HepG2 (cell line): Measurements from ENCODE around the gene GRK4. TPM values are rescaled to one million over a fixed set of nuclear protein-coding genes. Genes with fewer than 3 reads are reported as not detected.

Source experiments
- ATAC-seq: fragments of 200-7000 bp; cut with Tn5 transposase; 3 replicates; pipeline ENCODE4 v1.9.1; 2020; ENCODE audit warnings: mild to moderate bottlenecking, moderate library complexity
- BruUV-seq: library from RNA; stranded (reverse); fragments of 400-500 nt; replicated peaks from 2 replicates; lab custom pipeline; 2021; lab: Mats Ljungman, UMichigan
- CTCF ChIA-PET: fragments of 300-600 bp; formaldehyde crosslinking; extraction: SDS; loops from one replicate; lab custom pipeline; 2021; ENCODE audit warnings: low total read pairs, inconsistent platforms, low intra/inter-chr PET ratio; lab: Yijun Ruan, JAX
- POLR2A ChIA-PET: fragments of 350-600 bp; sonication (Branson Sonifier 250); formaldehyde crosslinking; loops from one replicate; lab custom pipeline; 2020; ENCODE audit warnings: antibody characterized with exemption, inconsistent platforms; lab: Yijun Ruan, JAX
- DNase-seq: peaks from one replicate; pipeline ENCODE4 v3.0.0-alpha.2; 2015; ENCODE audit warnings: low spot score
- FAIRE-seq: peaks from 3 replicates; lab custom pipeline; 2011; peaks lifted over from hg19 to GRCh38; lab: Jason Lieb, UNC
- H2AFZ ChIP-seq: one replicate; pipeline ENCODE4 v1.6.1; 2011; ENCODE audit warnings: low read length, inconsistent platforms
- H3K27ac ChIP-seq: fragments of 300-600 bp; 3 replicates; pipeline ENCODE4 v1.8.0; 2011; ENCODE audit warnings: mixed run types, mild to moderate bottlenecking, mixed read lengths, low read length, inconsistent platforms; ENCODE audit not compliant: insufficient read depth; ENCODE audit errors: extremely low read length
- H3K27me3 ChIP-seq, 2 experiments: fragments of 200-600 bp in 1 of 2; 2 replicates in 1 of 2; 3 replicates in 1 of 2; pipeline versions ENCODE4 v1.6.0 to v1.8.0; 2011; ENCODE audit warnings: low read length in 2 of 2, mild to moderate bottlenecking in 2 of 2, moderate library complexity in 2 of 2, inconsistent platforms in 1 of 2; ENCODE audit not compliant: insufficient read depth in 2 of 2, control insufficient read depth in 1 of 2
- H3K36me3 ChIP-seq, 2 experiments: fragments of 200-600 bp in 1 of 2; replicated peaks in 1 of 2; 2 replicates in 1 of 2; 3 replicates in 1 of 2; pipeline versions ENCODE4 v1.5.1 to v1.8.0; 2011; ENCODE audit warnings: low read length in 2 of 2, inconsistent platforms in 1 of 2; ENCODE audit not compliant: insufficient read depth in 2 of 2, control insufficient read depth in 1 of 2
- H3K4me1 ChIP-seq: 2 replicates; pipeline ENCODE4 v1.5.1; 2012; ENCODE audit warnings: low read length, inconsistent platforms; ENCODE audit not compliant: insufficient read depth
- H3K4me2 ChIP-seq: 2 replicates; pipeline ENCODE4 v1.6.0; 2011; ENCODE audit warnings: low read depth, low read length, inconsistent platforms
- H3K4me3 ChIP-seq, 3 experiments: fragments of 200-600 bp in 1 of 3; sonication (generic), shearing (Covaris generic) in 1 of 3; replicated peaks in 1 of 3; 2 replicates each; pipeline ENCODE4 v1.5.1; 2011 to 2016; ENCODE audit warnings: low read length in 3 of 3, inconsistent platforms in 2 of 3, low read depth in 2 of 3, mild to moderate bottlenecking in 2 of 3, control low read depth in 1 of 3, mixed read lengths in 1 of 3; ENCODE audit not compliant: insufficient read depth in 1 of 3
- H3K79me2 ChIP-seq: one replicate; pipeline ENCODE4 v1.6.1; 2011; ENCODE audit warnings: low read length, inconsistent platforms; ENCODE audit not compliant: insufficient read depth
- H3K9ac ChIP-seq: 2 replicates; pipeline ENCODE4 v1.6.0; 2011; ENCODE audit warnings: mild to moderate bottlenecking, low read depth, low read length, inconsistent platforms; ENCODE audit not compliant: insufficient read depth
- H3K9me3 ChIP-seq: 2 replicates; pipeline ENCODE4 v1.5.1; 2012; ENCODE audit warnings: mild to moderate bottlenecking, low read length
- H4K20me1 ChIP-seq: 2 replicates; pipeline ENCODE4 v1.6.0; 2011; ENCODE audit warnings: inconsistent platforms, mild to moderate bottlenecking, low read length, moderate library complexity; ENCODE audit not compliant: insufficient read depth
- HOXA7 ChIP-seq: sonication (generic); formaldehyde crosslinking; IDR thresholded peaks from 2 replicates; pipeline ENCODE4 v1.8.1; 2022; ENCODE audit warnings: mild to moderate bottlenecking, missing genetic modification reagents, moderate library complexity
- KAT2B ChIP-seq: fragments of 150-350 bp; IDR thresholded peaks from 2 replicates; pipeline ENCODE4 v1.6.1; 2014; ENCODE audit warnings: low read depth, low read length, borderline replicate concordance
- NR2F6 ChIP-seq, 2 experiments: IDR thresholded peaks; 2 replicates each; pipeline ENCODE4 v1.6.1; 2016; ENCODE audit warnings: antibody characterized with exemption in 1 of 2, mild to moderate bottlenecking in 1 of 2
- RCOR2 ChIP-seq: IDR thresholded peaks from 2 replicates; pipeline ENCODE4 v1.6.1; 2016; ENCODE audit warnings: missing biosample characterization, missing genetic modification reagents
- RORA ChIP-seq: sonication (generic); formaldehyde crosslinking; IDR thresholded peaks from 2 replicates; pipeline ENCODE4 v1.5.0; 2020; ENCODE audit warnings: mild to moderate bottlenecking, missing genetic modification reagents, moderate library complexity
- ZNF256 ChIP-seq: sonication (generic); formaldehyde crosslinking; conservative IDR thresholded peaks from 2 replicates; pipeline ENCODE4 v1.4.0; 2020; ENCODE audit warnings: missing genetic modification reagents
- ZNF264 ChIP-seq: sonication (generic); formaldehyde crosslinking; IDR thresholded peaks from 2 replicates; pipeline ENCODE4 v1.4.0; 2020; ENCODE audit warnings: missing genetic modification reagents
- ZNF326 ChIP-seq: sonication (generic); formaldehyde crosslinking; IDR thresholded peaks from 2 replicates; pipeline ENCODE4 v1.4.0; 2020; ENCODE audit warnings: missing genetic modification reagents, borderline replicate concordance
- ZNF607 ChIP-seq: sonication (generic); formaldehyde crosslinking; IDR thresholded peaks from 2 replicates; pipeline ENCODE4 v1.5.1; 2020; ENCODE audit warnings: missing genetic modification reagents, mild to moderate bottlenecking, borderline replicate concordance
- WGBS: methylation state at CpG from one replicate; pipeline ENCODE4 v1.1.6; 2017; ENCODE audit warnings: low lambda C conversion rate; 5-methylcytosine and 5-hydroxymethylcytosine counted together
- in situ Hi-C: cut with HindIII; loops from 2 replicates; pipeline ENCODE4 v1.10.0; 2017; ENCODE audit warnings: low pct_unique_long_range_greater_than_20kb; ENCODE audit not compliant: extremely low pct_ligation_motif_present
- intact Hi-C: fragments of 100-400 bp; cut with micrococcal nuclease; formaldehyde crosslinking; loops from one replicate; pipeline ENCODE4 v1.10.0; 2022; ENCODE audit not compliant: unreplicated experiment
- polyA plus RNA-seq, 8 experiments: library from polyadenylated mRNA; depleted of rRNA in 3 of 8; stranded (reverse) in 7 of 8; unstranded in 1 of 8; fragments of >200 nt; fragmentation: Illumina TruSeq in 4 of 8; extraction: Trizol in 4 of 8; gene quantifications; 2 replicates each; pipeline versions ENCODE4 v1.2.1 to v1.2.3, GENCODE V29; 2011 to 2016; ENCODE audit warnings: low read depth in 4 of 8, missing spikeins in 1 of 8, mixed read lengths in 1 of 8; ENCODE audit not compliant: insufficient read depth in 1 of 8
- total RNA-seq, 5 experiments: library from RNA; depleted of rRNA; stranded (reverse); fragments of >200 nt; fragmentation: Illumina TruSeq; extraction: Trizol; gene quantifications; 2 replicates each; pipeline ENCODE4 v1.2.3, GENCODE V29; 2016; ENCODE audit warnings: low read depth in 1 of 5
- TF ChIP-seq, protein P1 (sequence below): sonication (generic); formaldehyde crosslinking; IDR thresholded peaks from 2 replicates; pipeline ENCODE4 v1.5.1; 2020; ENCODE audit warnings: mild to moderate bottlenecking, missing genetic modification reagents, moderate library complexity

GRK4 gene
- total and polyA plus RNA-seq, 2 of the 13 experiments (the other 11 are each of a cell fraction or from before 2014, with no cell fraction given) = 1.8 to 2.0 TPM

DNA sequence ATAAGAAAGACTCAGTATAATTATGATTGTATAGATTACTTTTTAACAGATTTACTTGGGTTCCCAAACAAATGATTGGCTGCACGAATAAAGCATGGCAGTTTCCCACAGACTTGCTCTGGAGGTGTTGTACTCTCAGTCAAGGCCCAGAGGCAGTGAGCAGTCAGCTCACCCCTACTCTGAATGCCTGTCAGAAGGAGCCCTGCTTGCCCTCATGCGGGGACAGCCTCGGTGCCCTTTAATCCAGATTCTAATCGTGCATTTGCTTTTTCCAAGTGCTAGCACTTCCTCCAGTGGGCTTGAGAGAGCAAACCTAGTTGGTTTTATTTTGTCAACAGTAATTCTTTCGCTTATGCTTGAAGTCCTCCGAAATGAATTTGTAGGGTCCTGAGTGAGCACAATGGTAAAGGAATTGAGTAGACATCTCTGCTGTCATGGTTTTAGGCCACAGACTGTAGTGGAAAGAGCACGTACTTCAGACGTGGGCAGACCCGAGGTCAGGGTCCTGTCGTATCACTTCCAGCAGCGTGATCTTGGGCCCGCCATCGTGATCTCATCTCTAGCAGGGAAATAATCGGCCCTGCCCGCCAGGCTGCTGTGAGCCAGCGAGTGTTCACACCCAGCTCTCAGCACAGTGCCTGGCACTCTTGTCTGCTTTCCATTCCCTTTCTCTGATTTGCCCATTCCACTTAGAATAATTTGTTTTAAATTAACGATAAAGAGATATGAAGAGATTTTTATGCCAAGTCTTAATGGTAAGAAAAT, 48.3 kb downstream of the GRK4 start:
- H3K4me2 ChIP-seq = no peak overlapping the region
- no TSS peak for BruUV-seq
- H3K9me3 ChIP-seq = no peaks in the 10 kb centered on the region
- no peak overlapping the region for H3K9ac ChIP-seq
- ATAC-seq = no peak
- ChIA-PET POLR2A (no interaction called here), CTCF (no interaction called here)
- no peaks in the 10 kb centered on the region for H3K79me2 ChIP-seq
- peaks cover 0 to 15% of the 10 kb centered on the region in 2 experiments; a peak in 3 of 5 replicates for H3K27me3 ChIP-seq
- no peaks in the 10 kb centered on the region for H4K20me1 ChIP-seq
- no peak overlapping the region for H2AFZ ChIP-seq
- H3K4me3 ChIP-seq = no peak overlapping the region
- no peaks in the 10 kb centered on the region for H3K36me3 ChIP-seq
- peaks cover 29% of the 10 kb centered on the region for H3K4me1 ChIP-seq
- WGBS = 56% methylated on average over 15 of the region's 17 CpGs
- no peak overlapping the region for H3K27ac ChIP-seq
- in situ Hi-C loops = no loop called here
- intact Hi-C loops = no loop called here
- TF ChIP-seq RCOR2 (no peak), ZNF264 (no peak), KAT2B (no peak), ZNF256 (CRISPR knock-in tag) (no peak), ZNF326 (CRISPR knock-in tag) (no peak), RORA (no peak), NR2F6 (IDR thresholded peaks at IDR 0.05) (no peak), NR2F6 (CRISPR knock-in tag; IDR thresholded peaks at IDR 0.05) (no peak), ZNF607 (CRISPR knock-in tag) (no peak), HOXA7 (CRISPR knock-in tag) (no peak)
- TF ChIP-seq, protein P1, sequence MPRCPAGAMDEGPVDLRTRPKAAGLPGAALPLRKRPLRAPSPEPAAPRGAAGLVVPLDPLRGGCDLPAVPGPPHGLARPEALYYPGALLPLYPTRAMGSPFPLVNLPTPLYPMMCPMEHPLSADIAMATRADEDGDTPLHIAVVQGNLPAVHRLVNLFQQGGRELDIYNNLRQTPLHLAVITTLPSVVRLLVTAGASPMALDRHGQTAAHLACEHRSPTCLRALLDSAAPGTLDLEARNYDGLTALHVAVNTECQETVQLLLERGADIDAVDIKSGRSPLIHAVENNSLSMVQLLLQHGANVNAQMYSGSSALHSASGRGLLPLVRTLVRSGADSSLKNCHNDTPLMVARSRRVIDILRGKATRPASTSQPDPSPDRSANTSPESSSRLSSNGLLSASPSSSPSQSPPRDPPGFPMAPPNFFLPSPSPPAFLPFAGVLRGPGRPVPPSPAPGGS (CRISPR knock-in tag) = no peak
- TF ChIP-seq, all 625 proteins: peak for 0
- DNase-seq = no peak
- FAIRE-seq = no peak
